Inflammatory macrophage treated with lipopolysaccharide for 4 hours (primary cell): Measurements from ENCODE around the gene TP53TG3D.
"Not testable (repeated sequence)": the region's sequence is repeated elsewhere in the genome, so short reads cannot be mapped to it uniquely, and the experiment has no call there.

Experiments used
- DNase-seq: peaks from one replicate; pipeline ENCODE4 v3.0.0-alpha.2; 2020

The TP53TG3D gene

DNA sequence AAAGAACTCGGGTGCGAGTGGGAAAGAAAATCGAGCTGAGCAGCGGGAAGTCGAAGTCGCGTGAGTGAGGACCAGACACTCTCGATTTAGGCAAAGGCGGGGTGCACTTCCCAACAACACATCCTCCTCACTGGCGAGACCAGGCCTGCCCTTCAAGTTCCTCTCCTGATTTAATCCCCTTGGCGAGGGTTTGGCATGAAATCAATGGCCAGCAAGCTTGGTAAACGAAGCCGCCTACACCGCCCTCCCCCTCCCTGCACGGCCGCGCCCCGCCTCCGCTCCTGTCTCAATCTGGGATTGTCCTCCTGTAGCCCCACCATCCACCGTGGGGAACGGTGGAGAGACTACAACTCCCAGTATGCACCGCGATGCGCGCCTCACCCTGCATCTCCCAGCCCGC is at the start of gene TP53TG3D:
Gene TP53TG3D (plus strand): TSS at position 301 of the 400 bp plus-strand sequence. CDS start 68 bp downstream, at position 369.
- DNase-seq = not testable (repeated sequence)

DNA sequence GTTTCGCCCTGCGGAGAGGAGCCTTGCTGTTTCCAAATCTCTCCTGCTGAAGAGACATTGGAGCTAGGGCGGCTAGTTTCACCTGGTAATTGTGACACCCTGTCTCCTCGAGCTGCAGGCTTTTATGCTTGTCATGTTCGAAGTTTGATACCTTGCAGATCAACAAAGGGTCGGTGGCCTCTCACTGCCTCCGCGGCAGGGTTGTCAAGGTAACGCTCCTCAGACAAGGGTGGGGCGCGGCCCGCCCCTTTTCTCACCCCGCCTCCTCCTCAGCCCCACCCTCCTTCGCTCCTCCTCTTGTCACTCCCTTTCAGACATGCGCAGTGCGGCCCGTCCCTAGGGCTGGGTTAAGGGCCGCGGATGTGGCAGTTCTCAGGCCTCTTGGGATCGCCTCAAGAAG is 421 bp downstream of the TP53TG3D start:
- DNase-seq = not testable (repeated sequence)

GRCh38 chr16:32261526-32261925 is 8.4 kb downstream of the TP53TG3D start:
- DNase-seq = not testable (repeated sequence)

DNA sequence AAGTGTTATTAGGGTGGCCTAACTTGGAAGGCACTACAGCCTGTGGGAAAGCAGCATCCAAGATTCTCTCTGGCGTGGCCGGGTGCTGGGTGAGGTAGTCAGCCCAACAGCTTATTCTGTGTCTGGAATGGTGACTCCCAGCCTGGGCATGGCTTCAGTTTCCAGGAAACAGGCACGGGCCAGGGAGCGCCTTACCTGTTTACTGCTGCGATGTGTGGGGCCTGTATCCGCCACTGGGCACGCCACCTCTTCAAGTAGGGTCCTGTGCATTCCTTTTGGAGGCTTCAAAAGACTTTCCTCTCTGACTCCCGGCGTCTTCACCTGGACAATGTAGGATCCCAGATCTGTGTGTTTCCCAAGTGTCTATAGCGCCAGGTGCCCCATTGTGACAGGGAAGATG is 10.5 kb downstream of the TP53TG3D start:
- DNase-seq = not testable (repeated sequence)

DNA sequence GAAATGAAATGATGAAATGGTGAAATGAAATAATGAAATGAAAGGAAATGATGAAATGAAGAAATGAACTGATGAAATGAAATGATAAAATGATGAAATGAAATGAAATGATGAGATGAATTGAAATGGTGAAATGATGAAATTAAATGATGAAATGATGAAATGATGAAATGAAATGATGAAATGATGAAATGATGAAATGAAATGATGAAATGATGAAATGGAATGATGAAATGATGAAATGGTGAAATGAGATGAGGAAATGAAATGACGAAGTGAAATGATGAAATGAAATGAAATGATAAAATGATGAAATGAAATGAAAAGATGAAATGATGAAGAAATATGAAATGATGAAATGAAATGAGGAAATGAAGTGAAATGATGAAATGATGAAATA is 28.8 kb downstream of the TP53TG3D start:
- not testable (repeated sequence) for DNase-seq

GRCh38 chr16:32283024-32283423 is 29.9 kb downstream of the TP53TG3D start:
- DNase-seq = not testable (repeated sequence)

DNA sequence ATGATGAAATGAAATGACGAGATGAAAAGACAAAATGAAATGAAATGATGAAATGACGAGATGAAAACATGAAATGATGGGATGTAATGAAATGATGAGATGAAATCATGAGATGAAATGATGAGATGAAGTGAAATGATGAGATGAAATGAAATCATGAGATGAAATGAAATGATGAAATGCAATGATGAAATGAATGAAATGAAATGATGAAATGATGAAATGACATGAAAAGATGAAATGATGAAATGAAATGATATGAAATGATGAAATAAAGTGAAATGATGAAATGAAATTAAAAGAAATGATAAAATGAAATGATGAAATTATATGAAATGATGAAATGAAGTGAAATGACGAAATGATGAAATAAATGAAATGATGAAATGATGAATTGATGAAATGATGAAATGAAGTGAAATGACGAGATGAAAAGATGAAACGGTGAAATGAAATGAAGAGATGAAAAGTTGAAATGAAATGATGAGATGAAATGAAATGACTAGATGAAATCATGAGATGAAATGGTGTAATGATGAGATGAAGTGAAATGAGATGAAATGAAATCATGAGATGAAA is 30.9 kb downstream of the TP53TG3D start:
- DNase-seq = not testable (repeated sequence)

DNA sequence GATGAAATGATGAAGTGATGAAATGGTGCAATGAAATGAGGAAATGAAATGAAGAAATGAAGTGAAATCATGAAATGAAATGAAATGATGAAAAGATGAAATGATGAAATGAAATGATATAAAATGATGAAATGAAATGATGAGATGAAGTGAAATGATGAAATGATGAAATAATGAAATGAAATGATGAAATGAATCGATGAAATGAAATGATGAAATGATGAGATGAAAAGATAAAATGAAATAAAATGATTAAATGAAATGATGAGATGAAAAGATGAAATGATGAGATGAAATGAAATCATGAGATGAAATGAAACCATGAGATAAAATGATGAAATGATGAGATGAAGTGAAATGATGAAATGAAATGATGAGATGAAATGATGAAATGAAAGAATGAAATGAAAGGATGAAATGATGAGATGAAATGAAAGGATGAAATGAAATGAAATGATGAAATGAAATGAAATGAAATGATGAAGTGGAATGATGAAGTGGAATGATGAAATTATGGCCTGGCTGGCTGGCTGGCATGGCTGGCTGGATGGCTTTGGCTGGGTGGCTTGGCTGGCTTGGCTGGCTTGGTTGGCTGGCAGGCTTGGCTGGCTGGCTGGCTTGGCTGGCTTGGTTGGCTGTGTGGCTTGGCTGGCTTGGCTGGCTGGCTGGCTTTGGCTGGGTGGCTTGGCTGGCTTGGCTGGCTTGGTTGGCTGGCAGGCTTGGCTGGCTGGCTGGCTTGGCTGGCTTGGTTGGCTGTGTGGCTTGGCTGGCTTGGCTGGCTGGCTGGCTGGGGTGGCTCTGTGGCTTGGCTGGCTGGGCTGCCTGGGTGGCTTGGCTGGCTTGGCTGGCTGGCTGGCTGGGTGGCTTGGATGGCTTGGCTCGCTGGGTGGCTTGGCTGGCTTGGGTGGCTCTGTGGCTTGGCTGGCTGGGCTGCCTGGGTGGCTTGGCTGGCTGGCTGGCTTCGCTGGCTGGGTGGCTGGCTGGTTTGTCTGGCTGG is 32.0 kb downstream of the TP53TG3D start:
- not testable (repeated sequence) for DNase-seq

DNA sequence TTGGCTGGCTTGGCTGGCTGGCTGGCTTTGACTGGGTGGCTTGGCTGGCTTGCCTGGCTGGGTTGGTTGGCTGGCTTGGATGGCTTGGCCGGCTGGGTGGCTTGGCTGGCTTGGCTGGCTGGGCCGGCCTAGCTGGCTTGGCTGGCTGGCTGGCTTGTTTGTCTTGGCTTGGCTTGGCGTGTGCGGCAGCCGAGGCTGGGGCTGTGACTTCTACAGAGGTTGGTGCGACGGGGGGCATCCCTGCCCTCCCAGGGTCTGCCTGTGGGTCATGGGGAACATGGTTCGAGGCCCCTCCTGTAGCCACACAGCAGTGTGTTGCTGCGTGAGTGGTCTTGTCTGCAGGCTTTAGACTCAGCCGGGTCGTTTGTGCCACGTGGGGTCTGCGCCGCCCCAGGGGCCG is 33.1 kb downstream of the TP53TG3D start:
- not testable (repeated sequence) for DNase-seq

DNA sequence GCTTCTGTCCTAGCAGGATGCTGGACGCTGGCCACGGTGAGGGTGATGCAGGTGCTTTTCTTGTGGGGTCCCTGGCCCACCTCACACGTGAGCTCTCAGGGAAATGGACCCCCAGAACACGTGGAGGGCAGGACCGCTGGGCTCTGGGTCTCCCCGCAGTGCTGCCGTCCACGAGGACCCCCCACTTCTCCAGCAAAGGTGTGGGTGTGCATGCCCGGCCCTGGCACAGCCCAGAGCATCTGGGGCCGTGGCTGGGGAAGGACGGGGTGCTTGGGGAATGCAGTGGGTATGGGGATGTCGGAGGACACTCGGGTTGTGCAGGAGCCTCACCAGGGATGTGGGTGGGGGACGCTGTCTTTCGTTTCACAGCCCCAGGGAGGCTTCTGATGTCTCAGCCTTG is 34.7 kb downstream of the TP53TG3D start:
- DNase-seq = not testable (repeated sequence)

DNA sequence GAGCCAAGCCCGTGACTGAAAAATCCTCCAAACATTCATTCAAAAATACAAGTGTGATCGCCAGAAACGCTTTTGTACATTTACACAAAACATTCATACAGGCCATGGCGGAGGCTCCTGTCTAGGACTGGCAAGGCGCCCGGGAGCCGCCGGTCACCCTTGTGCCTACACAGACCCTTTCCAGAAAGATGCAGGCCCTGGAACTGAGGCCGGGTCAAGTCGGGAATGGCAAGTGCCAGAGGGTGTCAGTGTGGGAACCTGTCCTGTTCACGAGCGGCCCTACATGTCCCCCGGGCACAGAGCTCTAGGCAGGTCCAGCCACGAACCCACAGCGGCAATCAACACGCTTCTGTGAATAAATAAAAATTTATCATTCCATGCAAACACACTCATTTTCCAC is 36.1 kb downstream of the TP53TG3D start:
- DNase-seq = not testable (repeated sequence)

DNA sequence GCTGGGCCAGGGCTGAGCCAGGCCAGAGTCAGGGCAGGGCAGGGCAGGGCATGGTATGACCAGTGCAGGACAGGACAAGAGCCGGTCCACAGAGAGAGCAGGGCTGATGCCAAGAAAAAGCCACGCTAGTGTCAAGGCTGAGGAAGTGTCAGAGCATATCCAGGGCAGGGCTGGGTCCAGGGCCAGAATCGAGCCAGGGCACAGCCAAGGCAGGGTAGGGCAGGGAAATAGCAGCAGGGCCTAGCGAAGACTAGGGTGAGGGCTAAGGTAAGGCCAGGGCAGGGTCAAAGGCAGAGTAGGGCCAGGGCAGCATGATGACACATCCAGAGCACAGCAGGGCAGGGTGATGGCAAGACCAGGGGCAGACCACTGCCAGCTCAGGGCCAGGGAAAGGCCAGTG is 49.7 kb downstream of the TP53TG3D start:
- not testable (repeated sequence) for DNase-seq
